GF-D8 (cell line): Measurements from ENCODE around the gene SLC35F3.

Experiments used
- DNase-seq: peaks from one replicate; lab custom pipeline; 2025; lab: John Stamatoyannopoulos, UW

Gene SLC35F3

DNA sequence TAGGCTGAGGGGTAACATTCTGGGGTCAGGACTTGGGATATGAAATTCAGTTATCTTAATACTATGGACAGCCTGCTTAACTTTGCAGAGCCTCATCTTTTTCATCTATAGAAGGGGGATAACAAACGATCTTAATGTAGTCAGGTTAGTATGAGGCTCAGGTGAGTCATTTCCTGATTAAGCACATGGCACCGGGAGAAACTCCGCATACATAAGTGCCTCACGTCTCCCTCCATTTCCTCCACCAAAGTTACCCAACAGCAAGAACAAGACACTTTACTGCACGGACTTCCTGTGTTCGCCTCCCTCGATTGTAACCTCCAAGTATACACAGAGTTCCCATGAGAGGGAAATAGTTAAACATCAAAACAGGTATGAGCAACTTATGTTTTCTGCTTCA lies 356.1 kb downstream of the SLC35F3 start:
- DNase-seq = no peak

DNA sequence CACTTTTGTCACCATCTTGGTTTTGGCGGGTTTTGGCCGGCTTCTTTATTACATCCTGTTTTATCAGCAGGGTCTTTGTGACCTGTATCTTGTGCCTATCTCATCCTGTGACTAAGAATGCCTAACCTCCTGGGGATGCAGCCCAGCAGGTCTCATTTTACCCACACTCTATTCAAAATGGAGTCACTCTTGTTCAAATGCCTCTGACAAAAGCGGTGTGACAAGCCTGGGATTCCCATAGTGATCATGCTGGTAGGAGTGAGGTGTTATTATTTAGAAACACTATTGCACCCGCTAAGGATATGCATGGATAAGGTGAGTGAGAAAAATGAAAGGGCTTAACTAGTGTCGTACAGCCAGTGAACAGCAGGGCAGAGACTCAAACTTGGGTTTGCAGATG lies 357.1 kb downstream of the SLC35F3 start:
- DNase-seq = no peak

DNA sequence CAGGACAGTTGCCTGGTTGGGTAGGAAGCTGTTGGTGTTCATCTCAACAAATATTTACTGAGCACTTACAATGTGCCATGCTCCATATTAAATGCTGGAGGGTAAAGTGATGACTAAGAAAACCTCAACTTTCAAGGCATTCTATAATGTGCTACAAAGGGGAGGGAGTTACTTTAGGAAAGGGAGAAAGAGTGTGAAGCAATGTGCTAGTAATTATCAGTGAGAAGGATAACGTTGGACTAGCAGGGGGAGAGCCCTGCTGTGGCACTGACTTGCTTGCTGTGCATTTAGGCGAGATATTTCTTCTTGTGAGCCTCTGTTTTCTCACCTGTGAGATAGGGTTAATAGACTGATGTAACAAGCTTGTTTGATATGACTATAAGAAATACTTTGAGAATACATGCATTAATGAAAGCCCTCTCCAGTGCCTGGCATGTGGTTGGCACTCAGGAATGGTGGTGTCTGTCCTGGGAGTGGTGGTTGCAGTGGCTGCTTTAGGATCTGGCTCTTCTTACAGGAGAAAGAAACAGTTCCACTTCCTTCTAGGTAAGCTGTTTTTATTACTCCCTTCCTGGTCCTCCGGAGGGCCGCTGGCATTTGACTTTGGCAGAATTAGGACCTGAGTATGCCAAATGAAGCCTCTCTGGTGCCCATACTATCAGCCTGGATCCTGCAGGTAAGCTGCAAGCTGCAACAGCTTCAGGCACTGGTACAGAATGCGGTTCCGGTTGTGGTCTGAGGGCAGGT lies 357.7 kb downstream of the SLC35F3 start:
- DNase-seq = no peak

DNA sequence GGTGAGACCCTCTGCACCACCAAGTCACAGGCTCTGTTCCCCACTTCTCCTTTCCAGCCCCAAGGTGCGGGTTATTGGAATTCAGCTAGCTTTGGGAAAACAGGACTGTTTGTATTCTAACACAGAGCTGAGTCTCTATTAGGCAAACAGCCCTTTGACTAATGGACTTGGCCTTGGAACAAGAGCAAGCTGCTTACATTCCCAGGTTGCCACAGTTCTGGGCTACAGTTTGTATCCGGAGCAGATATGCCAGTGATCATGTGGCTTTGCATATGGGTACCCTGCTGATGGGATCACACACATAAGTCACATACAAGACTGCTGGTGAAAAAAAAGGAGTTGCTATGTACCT lies 358.3 kb downstream of the SLC35F3 start:
- DNase-seq = no peak

DNA sequence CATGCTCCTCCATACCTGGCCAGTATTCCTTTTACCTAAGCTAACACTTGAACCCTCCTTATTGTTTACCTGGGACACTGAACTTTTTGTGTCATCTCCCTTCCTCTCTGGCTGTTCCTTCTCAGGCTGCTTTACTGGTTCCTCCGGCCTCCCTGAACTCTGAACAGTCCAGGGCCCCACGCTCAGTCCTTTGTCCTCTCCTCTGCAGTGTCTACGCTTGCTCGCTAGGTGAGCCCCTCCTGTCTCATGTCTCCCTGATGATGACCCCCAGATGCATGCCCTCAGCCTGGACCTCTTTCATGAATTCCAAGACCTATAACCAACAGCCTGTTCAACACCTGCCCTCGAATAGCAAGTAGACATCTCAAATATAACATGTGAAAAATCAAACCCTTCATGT lies 360.4 kb downstream of the SLC35F3 start:
- no peak for DNase-seq

- DNase-seq = no peak
These were observed 360.8 kb downstream of the SLC35F3 start for GRCh38 chr1:234265321-234265720.

GRCh38 chr1:234265861-234266260 lies 361.4 kb downstream of the SLC35F3 start:
- no peak for DNase-seq

DNA sequence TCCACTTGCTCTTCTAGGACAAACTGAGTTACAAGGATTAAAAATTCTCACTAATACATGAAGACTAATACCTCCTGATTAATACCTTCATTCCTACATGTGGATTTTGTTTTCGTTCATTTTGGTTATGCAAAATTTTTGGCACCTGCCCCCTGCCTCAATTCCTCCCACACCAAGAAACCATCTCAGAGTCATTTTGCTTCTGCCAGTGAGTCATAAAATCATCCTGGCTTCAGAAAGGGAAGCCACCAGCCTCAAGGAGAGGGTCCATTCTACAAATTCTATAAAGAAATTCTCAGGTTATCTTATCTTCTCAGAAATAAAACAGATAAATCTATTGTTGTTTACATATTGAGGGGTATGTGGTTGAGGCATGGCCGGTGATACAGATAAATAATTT lies 365.6 kb downstream of the SLC35F3 start:
- DNase-seq = no peak

- no peak for DNase-seq
These were observed 366.2 kb downstream of the SLC35F3 start for GRCh38 chr1:234270581-234271242.

DNA sequence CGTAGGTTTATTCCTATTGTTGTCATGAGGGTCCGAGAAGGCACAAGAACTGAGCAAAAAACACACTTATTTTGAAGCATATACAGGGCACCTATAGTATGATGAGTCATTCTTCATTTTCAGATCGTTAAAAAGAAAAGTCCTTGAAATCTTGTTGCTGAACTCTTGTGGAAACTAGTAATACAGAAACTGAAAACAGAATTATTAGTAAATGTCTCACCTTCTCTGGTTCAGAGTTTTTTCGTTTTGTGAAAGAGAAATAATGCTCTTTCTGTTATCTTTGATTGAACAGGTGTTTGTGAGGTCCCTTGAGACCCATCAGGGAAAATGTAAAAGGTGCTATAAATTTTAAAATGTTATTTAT lies 366.7 kb downstream of the SLC35F3 start:
- no peak for DNase-seq

DNA sequence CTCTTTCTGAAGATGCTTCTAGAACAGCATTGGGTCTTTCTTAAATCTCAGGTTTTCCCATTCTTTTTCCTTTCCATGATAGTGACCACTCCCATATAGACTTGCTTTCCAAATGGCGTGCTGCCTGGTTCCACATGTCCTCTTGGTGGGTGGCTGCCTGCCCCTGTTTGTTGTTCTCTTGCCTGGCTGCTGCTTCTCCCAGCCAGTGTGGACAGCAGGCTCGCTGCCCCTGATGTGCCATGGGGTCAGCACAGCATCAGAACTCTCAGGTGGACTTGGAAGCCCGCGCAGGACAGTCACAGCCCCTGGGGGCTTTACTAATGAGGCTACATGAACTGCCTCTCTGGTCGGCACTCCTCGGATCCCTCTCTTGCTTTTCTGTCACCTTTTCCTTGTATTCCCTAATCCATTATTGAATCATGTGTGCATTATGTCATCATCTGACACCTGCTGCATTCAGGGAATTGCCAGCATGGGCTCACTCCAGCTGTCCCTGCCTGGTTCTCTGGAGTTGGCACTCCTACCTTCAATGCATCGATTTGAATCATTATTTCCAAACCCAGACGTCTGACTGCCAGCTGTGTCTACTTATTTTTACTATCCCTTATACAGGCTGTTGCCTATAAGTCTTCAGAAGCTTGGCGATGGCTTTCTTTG lies 368.3 kb downstream of the SLC35F3 start:
- DNase-seq = no peak

- DNase-seq = no peak
These were observed 369.5 kb downstream of the SLC35F3 start for GRCh38 chr1:234273981-234274380.

GRCh38 chr1:234276151-234276788 lies 371.8 kb downstream of the SLC35F3 start:
- no peak for DNase-seq

- no peak for DNase-seq
These were observed 372.8 kb downstream of the SLC35F3 start for GRCh38 chr1:234277161-234277868.

DNA sequence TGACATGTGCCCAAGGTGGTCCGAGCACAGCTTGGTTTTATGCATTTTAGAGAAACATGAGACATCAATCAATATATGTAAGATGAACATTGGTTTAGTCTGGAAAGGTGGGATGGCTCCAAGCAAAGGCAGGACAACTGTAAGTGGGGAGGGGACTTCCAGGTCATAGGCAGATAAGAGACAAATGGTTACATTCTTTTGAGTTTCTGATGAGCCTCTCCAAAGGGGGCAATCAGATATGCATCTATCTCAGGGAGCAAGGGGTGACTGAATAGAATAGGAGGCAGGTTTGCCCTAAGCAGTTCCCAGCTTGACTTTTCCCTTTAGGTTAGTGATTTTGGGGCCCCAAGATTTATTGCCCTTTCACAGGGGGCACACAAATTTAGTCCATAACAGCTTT lies 374.5 kb downstream of the SLC35F3 start:
- DNase-seq = no peak

DNA sequence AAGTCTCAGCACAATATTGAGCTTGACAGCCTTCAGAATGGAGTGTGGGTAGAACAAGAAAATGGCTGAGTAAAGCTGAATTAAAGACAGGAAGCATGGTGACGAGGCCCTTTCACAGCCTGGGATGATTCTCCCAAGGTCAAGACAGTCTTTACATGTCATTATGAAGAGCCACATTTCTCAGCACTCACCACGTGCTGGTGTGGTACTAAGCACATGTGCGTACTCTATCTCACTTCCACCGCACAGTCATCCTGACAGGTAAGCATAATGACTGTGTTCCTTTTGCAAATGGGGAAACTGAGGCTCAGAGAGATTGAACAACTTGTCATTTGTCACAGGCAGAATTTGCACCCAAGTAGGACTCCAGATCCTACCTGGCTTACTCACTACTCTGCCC lies 376.0 kb downstream of the SLC35F3 start:
- no peak for DNase-seq

GRCh38 chr1:234281826-234282489 lies 377.5 kb downstream of the SLC35F3 start:
- no peak for DNase-seq

GRCh38 chr1:234286206-234286605 lies 381.7 kb downstream of the SLC35F3 start:
- no peak for DNase-seq

GRCh38 chr1:234288946-234289345 lies 384.5 kb downstream of the SLC35F3 start:
- DNase-seq = no peak

GRCh38 chr1:234289538-234290305 lies 385.2 kb downstream of the SLC35F3 start:
- DNase-seq = no peak

DNA sequence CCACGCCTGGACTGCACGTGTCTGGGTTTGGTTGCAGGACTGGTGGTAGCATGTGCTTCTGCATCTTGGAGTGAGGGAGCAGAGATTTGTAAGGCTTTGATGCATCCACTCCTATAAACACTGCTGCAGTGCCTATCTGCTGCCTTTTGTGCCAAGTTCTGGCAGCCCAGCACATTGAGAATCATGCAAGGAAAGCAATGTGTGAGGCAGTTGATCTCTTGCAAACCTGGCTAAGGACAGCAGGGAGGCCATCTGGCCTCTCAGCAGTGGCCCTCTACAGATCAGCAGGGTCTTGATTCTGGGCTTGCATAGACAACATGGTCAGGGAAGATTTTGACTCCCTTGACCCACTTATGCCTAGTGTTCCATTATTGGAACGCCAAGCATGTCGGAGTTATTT lies 387.5 kb downstream of the SLC35F3 start:
- DNase-seq = no peak
